Activated T-helper 1 cell treated with anti-CD3 and anti-CD28 coated beads, Interleukin-2, amount 50 U/mL, for 16 hours (primary cell): ENCODE measurements around the gene IMMP2L.

Experiments used
- DNase-seq, 2 donors: peaks; one replicate each; pipeline ENCODE4 v3.0.0-alpha.2; 2020; ENCODE audit warnings: low read depth in 1 of 2, low spot score in 1 of 2

The IMMP2L gene

DNA sequence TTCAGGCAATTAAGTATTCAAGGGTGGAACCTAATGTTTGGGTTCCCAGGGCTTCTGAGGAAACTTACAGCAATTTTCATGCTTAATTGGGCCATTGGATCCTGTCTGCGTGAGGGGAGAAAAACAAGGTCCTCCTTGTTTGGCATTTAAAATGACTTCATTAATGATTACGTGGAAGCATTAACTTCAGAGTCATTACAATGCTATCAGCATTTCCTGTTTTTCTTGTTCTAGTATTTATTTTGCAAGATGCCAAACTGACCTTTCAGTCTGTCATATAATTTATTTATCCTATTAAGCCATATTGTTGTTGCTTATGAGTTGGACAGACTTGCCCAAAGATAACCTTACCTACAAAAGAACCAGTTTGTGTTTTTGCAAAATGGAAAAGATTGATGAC, 795.4 kb downstream of the IMMP2L start:
- DNase-seq: no peak

DNA sequence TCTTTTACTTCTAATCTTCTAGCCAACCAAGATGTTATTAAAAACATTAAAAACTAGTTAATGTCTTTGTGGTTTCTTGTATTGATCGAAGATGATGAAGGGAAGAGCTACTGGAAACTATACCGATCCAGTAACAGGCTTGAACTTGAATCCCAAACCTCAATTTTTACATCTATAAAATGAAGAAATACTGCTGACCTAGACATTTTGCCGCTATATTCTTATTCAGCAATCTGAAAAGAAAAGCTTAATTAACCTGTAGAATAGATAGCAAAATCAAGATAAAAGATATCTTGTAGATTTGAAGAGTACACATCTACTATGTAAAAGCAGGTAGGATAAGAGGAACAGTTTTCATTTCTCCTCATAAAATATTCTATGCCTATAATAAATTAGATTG, 797.4 kb downstream of the IMMP2L start:
- DNase-seq: no peak

- DNase-seq: no peak
Observed at GRCh38 chr7:110762546-110763225, 799.6 kb downstream of the IMMP2L start.

- DNase-seq: no peak
Observed at GRCh38 chr7:110760341-110760740, 802.0 kb downstream of the IMMP2L start.

GRCh38 chr7:110759069-110759468, 803.2 kb downstream of the IMMP2L start:
- no peak for DNase-seq

- DNase-seq: no peak
Observed at GRCh38 chr7:110754649-110755048, 807.6 kb downstream of the IMMP2L start.

- DNase-seq: no peak
Observed at GRCh38 chr7:110750931-110751605, 811.2 kb downstream of the IMMP2L start.

GRCh38 chr7:110733221-110733620, 829.1 kb downstream of the IMMP2L start:
- no peak for DNase-seq

GRCh38 chr7:110724811-110725210, 837.5 kb downstream of the IMMP2L start:
- no peak for DNase-seq

DNA sequence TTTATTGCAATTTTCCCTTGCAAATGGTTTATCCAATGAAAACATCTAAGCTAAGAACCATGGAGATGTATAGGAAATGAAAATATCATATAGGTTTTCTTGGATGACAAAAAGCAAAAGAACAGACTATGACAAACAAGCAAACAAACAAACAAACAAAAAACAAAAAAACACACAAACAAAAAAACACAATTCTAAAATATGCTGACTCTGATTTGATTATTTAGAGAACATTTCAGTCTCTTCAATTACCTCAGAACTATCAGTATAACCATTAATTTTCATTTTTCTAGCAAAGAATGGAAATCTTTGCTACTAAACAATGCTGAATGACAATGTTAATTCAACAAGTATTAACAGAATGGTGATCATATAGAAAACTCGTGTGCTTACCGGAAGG, 840.9 kb downstream of the IMMP2L start:
- no peak for DNase-seq

GRCh38 chr7:110720626-110721025, 841.7 kb downstream of the IMMP2L start:
- DNase-seq: no peak

- DNase-seq: no peak
Observed at GRCh38 chr7:110719741-110720140, 842.6 kb downstream of the IMMP2L start.

GRCh38 chr7:110718503-110719205, 843.6 kb downstream of the IMMP2L start:
- DNase-seq: no peak

GRCh38 chr7:110704225-110704624, 858.1 kb downstream of the IMMP2L start:
- DNase-seq: no peak

DNA sequence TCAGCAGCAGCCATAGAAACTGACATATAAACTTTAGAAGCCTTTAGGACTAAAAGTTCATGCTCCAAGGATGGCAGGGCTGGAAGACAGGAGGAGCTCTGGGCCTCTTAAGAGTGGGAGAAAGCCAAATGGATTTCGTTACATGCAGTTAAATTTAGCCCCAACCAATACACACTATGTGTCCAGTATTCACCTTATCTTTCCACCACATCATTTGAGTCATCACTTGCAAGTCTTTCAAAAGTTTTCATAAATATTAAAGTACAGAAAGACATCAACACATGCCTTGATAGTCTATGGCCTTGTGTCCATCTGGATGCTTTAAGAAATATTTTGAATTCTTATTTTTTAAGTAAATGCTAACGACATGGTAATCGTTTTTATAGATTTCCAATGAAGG, 863.7 kb downstream of the IMMP2L start:
- no peak for DNase-seq

GRCh38 chr7:110693344-110693743, 868.9 kb downstream of the IMMP2L start:
- DNase-seq: no peak

DNA sequence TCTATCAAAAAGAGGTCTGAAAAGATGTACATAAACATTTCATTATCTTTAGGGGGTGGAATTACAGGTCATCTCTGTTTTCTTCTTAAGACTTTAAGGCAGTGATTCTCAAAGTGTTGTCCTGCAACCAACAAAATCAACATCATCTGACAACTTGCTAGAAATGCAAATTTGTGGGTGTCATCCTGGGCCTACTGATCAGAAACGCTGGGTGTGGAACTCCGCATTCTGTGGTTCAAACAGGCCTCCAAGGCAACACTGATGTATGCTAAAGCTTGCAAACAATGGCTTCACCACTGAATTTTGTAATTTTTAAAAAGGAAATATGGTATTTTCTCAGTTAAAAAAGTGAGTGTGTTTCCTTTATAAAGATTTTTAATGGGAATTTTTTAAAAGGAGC, 873.4 kb downstream of the IMMP2L start:
- no peak for DNase-seq

GRCh38 chr7:110685899-110686298, 876.4 kb downstream of the IMMP2L start:
- DNase-seq: no peak

- DNase-seq: no peak
Observed at GRCh38 chr7:110681941-110682340, 880.4 kb downstream of the IMMP2L start.

DNA sequence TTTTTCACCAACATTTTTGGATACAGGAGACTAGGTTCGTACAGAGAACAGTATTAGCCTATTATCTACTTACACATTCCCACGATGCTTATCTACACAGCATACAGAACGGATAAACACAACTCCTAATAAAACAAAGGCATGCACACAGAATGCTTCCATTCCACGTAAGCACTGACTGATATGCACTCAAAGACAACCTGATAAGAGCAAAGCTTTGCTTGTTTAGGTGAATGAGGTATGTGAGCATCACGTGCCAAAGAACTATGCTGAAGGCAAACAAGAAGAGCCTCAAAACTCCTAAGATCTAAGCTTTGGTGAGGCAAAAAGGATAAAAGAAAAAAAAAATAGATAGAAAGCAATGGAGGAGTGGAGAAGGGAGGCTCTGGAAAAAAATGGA, 884.9 kb downstream of the IMMP2L start:
- no peak for DNase-seq

DNA sequence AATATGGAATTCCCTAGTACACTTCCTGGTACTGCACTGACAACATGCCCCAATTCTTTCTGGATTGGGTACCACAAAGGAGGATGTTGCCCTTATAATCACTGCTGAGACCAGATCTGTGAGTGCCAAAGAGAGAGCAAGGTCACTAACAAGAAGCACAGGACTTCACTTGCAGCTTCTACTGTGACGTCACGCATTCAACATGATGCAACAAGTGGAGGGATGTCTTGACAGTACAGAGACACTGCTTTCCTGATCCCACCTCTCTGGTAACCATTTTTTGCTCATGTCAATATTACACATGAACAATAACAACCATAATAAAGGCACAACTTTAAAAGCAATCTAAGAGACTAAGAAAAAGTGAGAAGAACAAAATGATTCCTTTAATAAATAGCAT, 885.5 kb downstream of the IMMP2L start:
- no peak for DNase-seq

DNA sequence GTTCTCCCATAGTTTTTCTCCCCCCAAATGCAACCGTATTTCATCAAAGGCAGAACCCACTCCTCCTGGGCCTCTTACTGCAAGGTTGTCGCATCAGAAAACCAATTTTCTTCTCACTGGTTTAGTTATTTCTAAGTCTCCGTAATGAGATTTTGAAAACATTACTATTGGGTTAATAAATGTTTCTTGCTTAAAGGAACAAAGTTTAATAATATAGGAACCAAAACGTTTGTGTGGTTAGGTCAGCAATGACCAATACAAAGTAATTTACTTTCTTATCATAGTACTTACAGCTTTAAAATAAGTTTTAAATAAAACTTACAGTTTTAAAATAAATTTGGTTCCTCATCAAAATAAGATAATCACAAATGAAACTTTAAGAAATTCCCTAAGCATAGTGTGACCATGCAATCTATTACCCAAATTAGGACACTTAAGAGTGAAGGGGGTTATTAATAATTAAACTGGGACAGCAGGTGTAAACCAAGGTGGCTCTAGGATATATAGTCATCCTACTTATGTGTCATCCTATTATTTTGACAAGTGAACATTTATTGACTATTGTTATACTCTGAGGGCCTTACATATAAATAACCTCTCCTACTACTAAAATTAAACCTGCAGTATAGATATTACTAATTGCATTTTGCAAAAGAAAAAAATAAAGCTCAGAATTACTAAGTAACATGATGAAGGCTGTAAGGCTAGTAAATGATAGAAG, 886.7 kb downstream of the IMMP2L start:
- DNase-seq: no peak
